Left lung (tissue), 10 donors: Measurements from ENCODE around the gene KRT36. TPM values are rescaled to one million over a fixed set of nuclear protein-coding genes. Genes with fewer than 3 reads are reported as not detected.

Experiments used
- ATAC-seq: fragments of 200-7000 bp; cut with Tn5 transposase; one replicate; pipeline ENCODE4 v1.9.1; 2020; ENCODE audit warnings: moderate library complexity
- DNase-seq, 4 donors: peaks; one replicate each; pipeline ENCODE4 v3.0.0-alpha.2; 2013 to 2020
- H3K27ac ChIP-seq, 2 donors: fragments of 200-600 bp; sonication (generic) in 1 of 2; one replicate each; pipeline versions ENCODE4 v1.5.0 to v1.8.0; 2020 to 2021
- H3K27me3 ChIP-seq, 2 donors: fragments of 200-600 bp; sonication (generic) in 1 of 2; one replicate each; pipeline versions ENCODE4 v1.5.0 to v1.8.0; 2020 to 2021
- H3K36me3 ChIP-seq, 2 donors: fragments of 200-600 bp; sonication (generic) in 1 of 2; one replicate each; pipeline versions ENCODE4 v1.5.0 to v1.8.0; 2020 to 2021
- H3K4me1 ChIP-seq, 2 donors: fragments of 200-600 bp; one replicate each; pipeline ENCODE4 v1.8.0; 2021
- H3K4me3 ChIP-seq, 2 donors: fragments of 200-600 bp; sonication (generic) in 1 of 2; one replicate each; pipeline versions ENCODE4 v1.5.0 to v1.8.0; 2020 to 2021; ENCODE audit warnings: mild to moderate bottlenecking in 1 of 2
- H3K9me3 ChIP-seq, 2 donors: fragments of 200-600 bp; sonication (generic) in 1 of 2; one replicate each; pipeline versions ENCODE4 v1.5.0 to v1.8.0; 2020 to 2021
- CTCF ChIP-seq, 2 donors: fragments of 200-600 bp; sonication (generic) in 1 of 2; IDR thresholded peaks; one replicate each; pipeline versions ENCODE4 v1.5.0 to v1.8.0; 2021; ENCODE audit warnings: antibody characterized with exemption in 2 of 2
- intact Hi-C, 2 donors: fragments of 100-400 bp; cut with DNase I; formaldehyde crosslinking; loops; one replicate each; pipeline versions ENCODE4 v1.11.2 to v1.14.2; 2022
- polyA plus RNA-seq, 6 donors: library from polyadenylated mRNA; unstranded; fragments of 120-200 nt; gene quantifications; one replicate each; pipeline ENCODE4 v1.2.1, GENCODE V29; 2013; ENCODE audit not compliant: insufficient read length in 6 of 6
- total RNA-seq, 2 donors: library from RNA; stranded (reverse); fragmentation: NEBNext Ultra II Directional; extraction: Animal tissue kit (Norgen Biotek cat#: 25700); gene quantifications; one replicate each; pipeline ENCODE4 v1.2.1, GENCODE V29; 2021
- donor health status: DM: no; HTN: yes; CAD: no.
- donor health status: DM: no; HTN: no; CAD: no.

The KRT36 gene
- total and polyA plus RNA-seq, 8 donors, result not detected

GRCh38 chr17:41466988-41467387, 22.7 kb downstream of the KRT36 start, which contains the start of gene KRT32:
Gene KRT32 (minus strand): TSS chr17:41467386. CDS start chr17:41467325, 61 bp downstream.
- Histone ChIP-seq H3K4me3 (no peak within 1 kb of the TSS), H3K9me3 (no peaks in the 10 kb centered on the region), H3K27ac (no peak within 1 kb of the TSS), H3K36me3 (no peaks in the 10 kb centered on the region), H3K4me1 (peaks cover 0 to 5% of the 10 kb centered on the region in 2 donors), H3K27me3 (no peaks in the 10 kb centered on the region)
- no peak for ATAC-seq
- intact Hi-C loops, result no loop called here
- DNase-seq, result no peak
- TF ChIP-seq CTCF (IDR thresholded peaks at IDR 0.05), result no peak

GRCh38 chr17:41464682-41465081, 25.0 kb downstream of the KRT36 start:
- Histone ChIP-seq H3K9me3 (no peaks in the 10 kb centered on the region), H3K4me3 (no peak overlapping the region), H3K36me3 (no peaks in the 10 kb centered on the region), H3K4me1 (peaks cover 0 to 5% of the 10 kb centered on the region in 2 donors), H3K27ac (no peak overlapping the region), H3K27me3 (no peaks in the 10 kb centered on the region)
- ATAC-seq (peak; percentile 94), DNase-seq (peak in 3 of 4 donors; percentile 8 to 72 (median 51))
- intact Hi-C loops, result no loop called here
- no peak for TF ChIP-seq CTCF (IDR thresholded peaks at IDR 0.05)

GRCh38 chr17:41464173-41464572, 25.5 kb downstream of the KRT36 start:
- no peak for DNase-seq
- TF ChIP-seq CTCF (IDR thresholded peaks at IDR 0.05), result no peak
- Histone ChIP-seq H3K4me3 (no peak overlapping the region), H3K4me1 (peaks cover 0 to 5% of the 10 kb centered on the region in 2 donors), H3K27ac (no peak overlapping the region), H3K36me3 (no peaks in the 10 kb centered on the region), H3K27me3 (no peaks in the 10 kb centered on the region), H3K9me3 (no peaks in the 10 kb centered on the region)
- ATAC-seq, result no peak
- intact Hi-C loops, result no loop called here

- Histone ChIP-seq H3K4me3 (no peak overlapping the region), H3K27ac (no peak overlapping the region), H3K36me3 (no peaks in the 10 kb centered on the region), H3K4me1 (peaks cover 0 to 5% of the 10 kb centered on the region in 2 donors), H3K9me3 (no peaks in the 10 kb centered on the region), H3K27me3 (no peaks in the 10 kb centered on the region)
- ATAC-seq, result no peak
- DNase-seq, result no peak
- no peak for TF ChIP-seq CTCF (IDR thresholded peaks at IDR 0.05)
- intact Hi-C loops, result no loop called here
Measured at GRCh38 chr17:41463746-41464145, 26.0 kb downstream of the KRT36 start.

GRCh38 chr17:41462705-41463104, 27.0 kb downstream of the KRT36 start:
- TF ChIP-seq CTCF (IDR thresholded peaks at IDR 0.05), result no peak
- no peaks in the 10 kb centered on the region for H3K27me3 ChIP-seq
- peaks cover 0 to 5% of the 10 kb centered on the region in 2 donors for H3K4me1 ChIP-seq
- no peaks in the 10 kb centered on the region for H3K9me3 ChIP-seq
- no peak for DNase-seq
- intact Hi-C loops, result no loop called here
- no peak overlapping the region for H3K27ac ChIP-seq
- ATAC-seq, result no peak
- H3K4me3 ChIP-seq, result no peak overlapping the region
- H3K36me3 ChIP-seq, result no peaks in the 10 kb centered on the region
